Keratinocyte (primary cell): Measurements from ENCODE around the gene PCNX1. TPM values are rescaled to one million over a fixed set of nuclear protein-coding genes. Genes with fewer than 3 reads are reported as not detected.
A peak's percentile ranks its signal among the peaks of the same experiment; 100 is the strongest.

ENCODE experiments used
- DNase-seq: peaks from one replicate; pipeline ENCODE4 v3.0.0-alpha.2; 2011; ENCODE audit warnings: low read depth, missing footprints, low spot score
- FAIRE-seq: peaks from 2 replicates; lab custom pipeline; 2011; peaks lifted over from hg19 to GRCh38; lab: Jason Lieb, UNC
- H2AFZ ChIP-seq: 2 replicates; pipeline ENCODE4 v1.6.0; 2012; ENCODE audit warnings: low read length, control low read depth, inconsistent platforms; ENCODE audit not compliant: control insufficient read depth
- H3K27ac ChIP-seq: 2 replicates; pipeline ENCODE4 v1.5.1; 2011; ENCODE audit warnings: low read length; ENCODE audit not compliant: control insufficient read depth, insufficient read depth
- H3K27me3 ChIP-seq: 3 replicates; pipeline ENCODE4 v1.6.0; 2011; ENCODE audit warnings: low read length; ENCODE audit not compliant: control insufficient read depth, insufficient read depth; ENCODE audit errors: extremely low read depth
- H3K36me3 ChIP-seq, 2 experiments: 2 replicates in 1 of 2; 3 replicates in 1 of 2; pipeline ENCODE4 v1.5.1; 2011; ENCODE audit warnings: low read length in 2 of 2, mild to moderate bottlenecking in 1 of 2; ENCODE audit not compliant: control insufficient read depth in 2 of 2, insufficient read depth in 2 of 2; ENCODE audit errors: extremely low read depth in 1 of 2
- H3K4me1 ChIP-seq: 3 replicates; pipeline ENCODE4 v1.5.1; 2011; ENCODE audit warnings: low read length; ENCODE audit not compliant: control insufficient read depth, insufficient read depth; ENCODE audit errors: extremely low read depth
- H3K4me2 ChIP-seq: 3 replicates; pipeline ENCODE4 v1.6.0; 2011; ENCODE audit warnings: low read depth, low read length; ENCODE audit not compliant: control insufficient read depth, insufficient read depth; ENCODE audit errors: extremely low read depth
- H3K4me3 ChIP-seq, 3 experiments: fragments of 200-600 bp in 1 of 3; sonication (generic) in 1 of 3; 2 replicates in 2 of 3; 3 replicates in 1 of 3; pipeline ENCODE4 v1.5.1; 2011 to 2016; ENCODE audit warnings: low read length in 3 of 3, mild to moderate bottlenecking in 3 of 3, control low read depth in 2 of 3, inconsistent platforms in 1 of 3, low read depth in 1 of 3, mixed read lengths in 1 of 3, mixed run types in 1 of 3, moderate library complexity in 1 of 3; ENCODE audit not compliant: control insufficient read depth in 2 of 3, insufficient read depth in 2 of 3; ENCODE audit errors: extremely low read depth in 1 of 3
- H3K79me2 ChIP-seq: 2 replicates; pipeline ENCODE4 v1.6.0; 2012; ENCODE audit warnings: low read length; ENCODE audit not compliant: control insufficient read depth, insufficient read depth
- H3K9ac ChIP-seq: 3 replicates; pipeline ENCODE4 v1.6.0; 2011; ENCODE audit warnings: low read length; ENCODE audit not compliant: control insufficient read depth, insufficient read depth; ENCODE audit errors: extremely low read depth
- H3K9me1 ChIP-seq: 3 replicates; pipeline ENCODE4 v1.6.0; 2011; ENCODE audit warnings: low read length; ENCODE audit not compliant: control insufficient read depth, insufficient read depth; ENCODE audit errors: extremely low read depth
- H3K9me3 ChIP-seq: 2 replicates; pipeline ENCODE4 v1.5.1; 2012; ENCODE audit warnings: low read depth, low read length; ENCODE audit not compliant: control insufficient read depth
- H4K20me1 ChIP-seq: 3 replicates; pipeline ENCODE4 v1.6.0; 2011; ENCODE audit warnings: low read length; ENCODE audit not compliant: control insufficient read depth, insufficient read depth; ENCODE audit errors: extremely low read depth
- CTCF ChIP-seq, 3 experiments: IDR thresholded peaks in 1 of 3; conservative IDR thresholded peaks in 1 of 3; optimal IDR thresholded peaks in 1 of 3; 2 replicates in 2 of 3; 3 replicates in 1 of 3; pipeline versions ENCODE3 to v1.5.1; 2011; ENCODE audit warnings: low read length in 3 of 3, mild to moderate bottlenecking in 3 of 3, moderate library complexity in 2 of 3, control low read depth in 1 of 3, inconsistent platforms in 1 of 3; ENCODE audit not compliant: insufficient read depth in 2 of 3; ENCODE audit errors: extremely low read depth in 1 of 3
- EZH2 ChIP-seq: IDR thresholded peaks from one replicate; pipeline ENCODE4 v1.6.1; 2012; ENCODE audit warnings: inconsistent platforms, mild to moderate bottlenecking, low read length, moderate library complexity
- dilution Hi-C: fragments of 300-500 bp; cut with MboI; formaldehyde crosslinking; loops from one replicate; pipeline ENCODE4 v1.7.0; 2020; ENCODE audit warnings: low sequenced_read_pairs; ENCODE audit not compliant: extremely low pct_ligation_motif_present
- polyA plus RNA-seq, 5 experiments: library from polyadenylated mRNA; depleted of rRNA in 3 of 5; stranded (reverse) in 3 of 5; stranded (forward) in 1 of 5; unstranded in 1 of 5; fragments of >200 nt; gene quantifications; 1 replicate in 1 of 5; 2 replicates in 3 of 5; 3 replicates in 1 of 5; pipeline versions ENCODE4 v1.2.1 to v1.2.3, GENCODE V29; 2011 to 2012; ENCODE audit warnings: missing spikeins in 2 of 5, low read depth in 1 of 5, low replicate concordance in 1 of 5

Gene PCNX1
- polyA plus RNA-seq, 1 donor (not counting 4 experiments of a cell fraction or from before 2014, with no cell fraction given): 39.8 TPM

- FAIRE-seq (peak; percentile 97), DNase-seq (peak; percentile 41)
- peaks cover 14% of the 10 kb centered on the region for H3K79me2 ChIP-seq
- H3K27me3 ChIP-seq: no peaks in the 10 kb centered on the region
- H3K4me3 ChIP-seq: no peak overlapping the region
- H3K27ac ChIP-seq: no peak overlapping the region
- dilution Hi-C loops: no loop called here
- H3K4me1 ChIP-seq: peaks cover 3% of the 10 kb centered on the region
- H3K9me1 ChIP-seq: no peaks in the 10 kb centered on the region
- no peak overlapping the region for H3K9ac ChIP-seq
- H2AFZ ChIP-seq: no peak overlapping the region
- peaks cover 2% of the 10 kb centered on the region for H4K20me1 ChIP-seq
- TF ChIP-seq EZH2 (no peak), CTCF (optimal IDR thresholded peaks at IDR 0.05 in 1 of 3, IDR thresholded peaks at IDR 0.05 in 1 of 3, conservative IDR thresholded peaks at IDR 0.05 in 1 of 3; ENCODE audit: extremely low read depth in 1 of 3, insufficient read depth in 2 of 3, low read length in 3 of 3) (peak; percentile 77 to 84 (median 81))
- no peaks in the 10 kb centered on the region for H3K9me3 ChIP-seq
- H3K36me3 ChIP-seq: peaks cover 7 to 9% of the 10 kb centered on the region in 2 experiments
- no peak overlapping the region for H3K4me2 ChIP-seq
Measured at GRCh38 chr14:70972107-70972976, 65.1 kb downstream of the PCNX1 start.

GRCh38 chr14:70976591-70976990 lies 69.3 kb downstream of the PCNX1 start:
- Histone ChIP-seq H3K79me2 (peaks cover 35% of the 10 kb centered on the region), H3K9me1 (no peaks in the 10 kb centered on the region), H4K20me1 (peaks cover 2% of the 10 kb centered on the region), H3K9ac (no peak overlapping the region), H3K36me3 (peaks cover 16 to 19% of the 10 kb centered on the region in 2 experiments), H2AFZ (no peak overlapping the region), H3K27me3 (no peaks in the 10 kb centered on the region), H3K4me1 (peaks cover 2% of the 10 kb centered on the region), H3K27ac (no peak overlapping the region), H3K9me3 (no peaks in the 10 kb centered on the region), H3K4me3 (no peak overlapping the region), H3K4me2 (no peak overlapping the region)
- no peak for DNase-seq
- TF ChIP-seq EZH2: no peak
- no peak for FAIRE-seq
- dilution Hi-C loops: no loop called here
